GM23338 (cell line): ENCODE data around the gene CD302.

Source experiments
- EZH2 ChIP-seq: fragments of 200-600 bp; sonication (generic); IDR thresholded peaks from one replicate; pipeline ENCODE4 v1.8.0; 2017; ENCODE audit warnings: antibody characterized with exemption, mild to moderate bottlenecking, low read depth; ENCODE audit not compliant: unreplicated experiment
- REST ChIP-seq: IDR thresholded peaks from one replicate; pipeline ENCODE4 v1.6.1; 2018; ENCODE audit warnings: antibody characterized with exemption; ENCODE audit not compliant: unreplicated experiment
- ZNF331 ChIP-seq: fragments of 250-450 bp; sonication (Bioruptor Pico); IDR thresholded peaks from 2 replicates; pipeline ENCODE4 v1.5.0; 2020; ENCODE audit warnings: low read depth, mild to moderate bottlenecking, moderate library complexity
- TF ChIP-seq, protein P1 (sequence below), 2 experiments: fragments of 200-600 bp in 1 of 2; sonication (generic) in 1 of 2; conservative IDR thresholded peaks; 2 replicates each; pipeline versions ENCODE4 v1.5.1 to v1.6.1; 2016 to 2017; ENCODE audit warnings: antibody characterized with exemption in 2 of 2, low read depth in 2 of 2, mild to moderate bottlenecking in 2 of 2, moderate library complexity in 1 of 2

DNA sequence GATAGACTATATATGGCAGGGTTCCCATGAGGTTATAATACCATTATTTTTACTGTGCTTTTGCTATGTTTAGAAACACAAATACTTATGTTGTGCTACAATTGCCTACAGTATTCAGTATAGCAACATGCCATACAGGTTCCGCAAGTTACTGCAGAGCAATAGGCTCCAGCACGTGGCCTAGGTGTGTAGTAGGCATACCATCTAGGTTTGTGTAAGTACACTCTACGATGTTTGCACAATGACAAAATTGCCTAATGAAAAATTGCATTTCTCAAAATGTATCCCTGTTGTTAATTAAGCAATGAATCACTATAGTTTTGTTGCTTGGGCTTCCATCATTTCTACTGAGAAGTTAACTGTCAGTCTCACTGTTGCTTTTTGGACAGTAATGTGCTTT, 9.8 kb downstream of the CD302 start:
- TF ChIP-seq, protein P1, sequence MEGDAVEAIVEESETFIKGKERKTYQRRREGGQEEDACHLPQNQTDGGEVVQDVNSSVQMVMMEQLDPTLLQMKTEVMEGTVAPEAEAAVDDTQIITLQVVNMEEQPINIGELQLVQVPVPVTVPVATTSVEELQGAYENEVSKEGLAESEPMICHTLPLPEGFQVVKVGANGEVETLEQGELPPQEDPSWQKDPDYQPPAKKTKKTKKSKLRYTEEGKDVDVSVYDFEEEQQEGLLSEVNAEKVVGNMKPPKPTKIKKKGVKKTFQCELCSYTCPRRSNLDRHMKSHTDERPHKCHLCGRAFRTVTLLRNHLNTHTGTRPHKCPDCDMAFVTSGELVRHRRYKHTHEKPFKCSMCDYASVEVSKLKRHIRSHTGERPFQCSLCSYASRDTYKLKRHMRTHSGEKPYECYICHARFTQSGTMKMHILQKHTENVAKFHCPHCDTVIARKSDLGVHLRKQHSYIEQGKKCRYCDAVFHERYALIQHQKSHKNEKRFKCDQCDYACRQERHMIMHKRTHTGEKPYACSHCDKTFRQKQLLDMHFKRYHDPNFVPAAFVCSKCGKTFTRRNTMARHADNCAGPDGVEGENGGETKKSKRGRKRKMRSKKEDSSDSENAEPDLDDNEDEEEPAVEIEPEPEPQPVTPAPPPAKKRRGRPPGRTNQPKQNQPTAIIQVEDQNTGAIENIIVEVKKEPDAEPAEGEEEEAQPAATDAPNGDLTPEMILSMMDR (conservative IDR thresholded peaks at IDR 0.05; ENCODE audit: low read depth in 2 of 2), result no peak
- TF ChIP-seq REST, result no peak
- no peak for TF ChIP-seq ZNF331 (CRISPR knock-in tag)
- TF ChIP-seq EZH2, result no peak
